ENCODE measurements around the gene SLC25A48.
A peak's percentile ranks its signal among the peaks of the same experiment; 100 is the strongest.
"Not testable (repeated sequence)": the region's sequence is repeated elsewhere in the genome, so short reads cannot be mapped to it uniquely, and the experiment has no call there.

Gene SLC25A48

GRCh38 chr5:135831439-135831838, 3.0 kb upstream of the SLC25A48 start:
- H3K27me3 ChIP-seq, result peaks cover 41% of the 10 kb centered on the region
- DNase-seq, result no peak
- no peaks in the 10 kb centered on the region for H3K4me1 ChIP-seq

GRCh38 chr5:135831851-135832555, 2.5 kb upstream of the SLC25A48 start:
- H3K4me3 ChIP-seq (ENCODE audit: low read depth, low read length), result no peak overlapping the region
- peaks cover 41% of the 10 kb centered on the region for H3K27me3 ChIP-seq
- no peak for DNase-seq
- no peaks in the 10 kb centered on the region for H3K4me1 ChIP-seq
- no peak for TF ChIP-seq CTCF (IDR thresholded peaks at IDR 0.05; ENCODE audit: low read depth, low read length)
- H3K36me3 ChIP-seq, result no peaks in the 10 kb centered on the region
- no peaks in the 10 kb centered on the region for H3K9me3 ChIP-seq

More at GRCh38 chr5:135831439-135831838, 3.0 kb upstream of the SLC25A48 start:
- H3K36me3 ChIP-seq, result no peaks in the 10 kb centered on the region
- TF ChIP-seq CTCF (IDR thresholded peaks at IDR 0.05; ENCODE audit: low read depth, low read length), result no peak
- H3K9me3 ChIP-seq, result no peaks in the 10 kb centered on the region
- H3K4me3 ChIP-seq (ENCODE audit: low read depth, low read length), result no peak overlapping the region

GRCh38 chr5:135832941-135833920, 1.2 kb upstream of the SLC25A48 start:
- Histone ChIP-seq H3K27me3 (peaks cover 45% of the 10 kb centered on the region), H3K4me1 (no peaks in the 10 kb centered on the region), H3K36me3 (no peaks in the 10 kb centered on the region), H3K9me3 (no peaks in the 10 kb centered on the region), H3K4me3 (ENCODE audit: low read depth, low read length) (no peak overlapping the region)
- TF ChIP-seq CTCF (IDR thresholded peaks at IDR 0.05; ENCODE audit: low read depth, low read length), result no peak
- no peak for DNase-seq

GRCh38 chr5:135833961-135834638, 363 bp upstream of the SLC25A48 start:
- H3K36me3 ChIP-seq, result no peaks in the 10 kb centered on the region
- no peaks in the 10 kb centered on the region for H3K4me1 ChIP-seq
- H3K27me3 ChIP-seq, result peaks cover 45% of the 10 kb centered on the region
- no peak for DNase-seq
- TF ChIP-seq CTCF (IDR thresholded peaks at IDR 0.05; ENCODE audit: low read depth, low read length), result peak; percentile 73; the same call in 1 of the 2 replicates
- H3K9me3 ChIP-seq, result no peaks in the 10 kb centered on the region
- H3K4me3 ChIP-seq (ENCODE audit: low read depth, low read length), result peak overlapping the region; percentile 24; the same call in 1 of the 2 replicates

GRCh38 chr5:135835766-135836165, 1.3 kb downstream of the SLC25A48 start:
- Histone ChIP-seq H3K4me3 (ENCODE audit: low read depth, low read length) (no peak overlapping the region), H3K27me3 (peaks cover 49% of the 10 kb centered on the region)

GRCh38 chr5:135838395-135838794, 3.9 kb downstream of the SLC25A48 start:
- H3K4me3 ChIP-seq (ENCODE audit: low read depth, low read length); H3K36me3 ChIP-seq; DNase-seq; H3K4me1 ChIP-seq; H3K9me3 ChIP-seq: not testable (repeated sequence)
- H3K27me3 ChIP-seq, result peaks cover 43% of the 10 kb centered on the region

More at GRCh38 chr5:135835766-135836165, 1.3 kb downstream of the SLC25A48 start:
- Histone ChIP-seq H3K4me1 (no peaks in the 10 kb centered on the region), H3K36me3 (no peaks in the 10 kb centered on the region), H3K9me3 (no peaks in the 10 kb centered on the region)
- TF ChIP-seq CTCF (IDR thresholded peaks at IDR 0.05; ENCODE audit: low read depth, low read length), result no peak
- no peak for DNase-seq

Measured in BE2C (cell line).